Middle frontal gyrus (tissue), 1 donor: Measurements from ENCODE around the gene ARPIN.
"Not testable (repeated sequence)": the region's sequence is repeated elsewhere in the genome, so short reads cannot be mapped to it uniquely, and the experiment has no call there.

Experiments used
- DNase-seq: peaks from one replicate; pipeline ENCODE4 v3.0.0-alpha.2; 2015; ENCODE audit warnings: low spot score; ENCODE audit errors: extremely low spot score

The ARPIN gene

GRCh38 chr15:89878323-89878722 is 34.4 kb downstream of the ARPIN start:
- DNase-seq: no peak

- no peak for DNase-seq
These were observed 35.7 kb downstream of the ARPIN start for GRCh38 chr15:89877083-89877425.

DNA sequence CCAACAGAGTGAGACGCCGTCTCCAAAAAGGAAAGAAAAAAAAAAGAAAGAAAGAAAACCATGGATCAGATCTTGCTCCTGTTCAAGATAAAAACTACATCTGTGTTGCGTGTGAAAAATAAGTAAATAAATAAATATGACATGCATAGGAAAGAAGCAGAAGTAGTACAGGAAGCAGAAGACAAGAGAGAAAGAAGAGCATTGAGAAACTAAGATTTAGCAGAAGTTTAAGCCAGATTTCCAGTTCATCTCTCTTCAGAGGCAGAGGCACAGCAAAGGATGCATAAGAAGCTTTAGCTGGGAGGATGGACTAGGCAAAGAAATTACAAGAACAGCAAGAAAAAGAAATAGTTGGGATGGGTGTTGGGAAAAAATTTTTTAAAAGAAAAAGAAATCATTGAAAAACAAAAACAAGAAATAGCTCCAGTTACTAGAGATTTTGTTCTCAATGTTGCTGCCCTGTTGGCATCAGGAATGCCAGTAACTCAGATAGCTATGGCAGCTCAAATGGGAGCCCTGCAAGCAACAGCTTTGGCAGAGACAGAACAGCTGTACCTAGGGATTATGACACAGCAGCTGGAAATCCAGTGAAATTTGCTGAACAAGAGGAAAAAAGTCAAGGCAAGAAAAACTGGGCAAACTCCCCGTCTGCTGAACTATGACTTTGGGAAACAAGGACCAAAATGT is 36.2 kb downstream of the ARPIN start:
- DNase-seq: no peak

- DNase-seq: no peak
These were observed 37.0 kb downstream of the ARPIN start for GRCh38 chr15:89875741-89876140.

DNA sequence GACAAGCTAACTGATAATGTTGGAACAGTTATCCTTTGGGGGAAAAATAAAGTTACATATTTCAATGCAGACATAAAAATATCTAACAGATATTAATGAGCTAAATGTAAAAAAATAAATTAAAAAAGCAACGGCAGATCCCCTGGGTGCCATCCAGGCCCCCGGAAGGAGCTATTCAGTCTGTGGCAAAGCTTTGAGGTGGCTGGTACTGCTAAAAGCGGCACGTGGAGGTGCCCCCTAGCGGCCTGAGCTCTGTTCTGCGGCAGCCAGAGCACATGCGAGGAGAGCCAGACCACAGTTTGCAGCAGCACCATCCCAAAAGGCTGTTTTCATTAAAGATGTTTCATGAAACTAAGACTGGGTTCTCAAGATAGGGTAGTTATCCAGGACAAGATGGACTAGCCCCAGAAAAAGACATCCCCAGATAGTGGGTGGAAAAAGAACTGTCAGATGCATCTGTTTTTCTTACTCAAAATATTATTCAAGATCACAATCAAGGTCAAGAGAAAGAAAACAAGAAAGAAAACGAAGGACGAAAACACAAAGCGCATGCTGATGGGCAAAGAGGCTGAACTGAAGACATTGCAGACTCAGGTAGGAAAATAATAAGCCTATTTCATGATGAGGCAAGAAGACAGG is 37.7 kb downstream of the ARPIN start:
- DNase-seq: peak; percentile 68

DNA sequence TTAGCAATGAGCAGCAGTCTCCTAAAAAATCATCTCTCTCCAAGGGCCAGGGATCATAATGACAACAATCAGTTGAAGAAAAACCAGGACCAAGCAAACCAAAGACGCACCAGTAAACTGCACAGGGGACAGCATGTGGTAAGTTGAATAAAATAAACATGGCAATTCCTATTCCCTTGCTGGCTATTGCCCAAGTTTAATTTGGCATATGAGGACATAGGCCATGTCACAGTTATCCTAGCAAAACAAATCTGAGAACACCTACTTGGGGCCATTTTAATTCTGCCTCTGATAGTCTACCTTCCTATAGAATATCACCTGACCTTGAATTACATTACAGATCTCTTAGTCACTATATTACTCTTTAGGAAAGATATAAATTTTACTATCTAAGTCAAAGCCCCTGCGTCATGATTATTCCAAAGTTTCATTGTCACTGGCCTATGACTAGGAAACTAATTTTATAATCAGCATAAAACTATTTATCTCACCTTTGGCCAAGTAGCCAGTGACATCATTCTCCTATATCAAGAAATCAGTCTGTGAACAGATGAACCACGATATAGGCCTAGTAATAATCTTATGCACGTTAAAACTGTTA is 42.0 kb downstream of the ARPIN start:
- DNase-seq: no peak

- DNase-seq: no peak
These were observed 42.7 kb downstream of the ARPIN start for GRCh38 chr15:89870006-89870405.

DNA sequence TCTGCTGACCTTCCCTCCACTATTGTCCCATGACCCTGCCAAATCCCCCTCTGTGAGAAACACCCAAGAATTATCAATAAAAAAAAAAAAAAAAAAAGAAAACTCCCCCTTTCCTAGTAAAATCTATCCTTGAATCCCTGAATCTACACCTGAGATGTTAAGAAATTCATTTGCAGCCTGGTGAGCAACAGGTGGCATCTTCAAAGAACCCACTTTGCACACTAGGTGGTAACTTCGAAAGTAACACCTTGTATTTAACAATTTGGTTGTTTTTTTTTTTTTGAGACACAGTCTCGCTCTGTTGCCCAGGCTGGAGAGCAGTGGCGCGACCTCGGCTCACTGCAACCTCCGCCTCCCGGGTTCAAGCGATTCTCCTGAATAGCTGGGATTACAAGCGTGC is 43.3 kb downstream of the ARPIN start:
- DNase-seq: not testable (repeated sequence)

- DNase-seq: no peak
These were observed 47.6 kb downstream of the ARPIN start for GRCh38 chr15:89864958-89865739.

DNA sequence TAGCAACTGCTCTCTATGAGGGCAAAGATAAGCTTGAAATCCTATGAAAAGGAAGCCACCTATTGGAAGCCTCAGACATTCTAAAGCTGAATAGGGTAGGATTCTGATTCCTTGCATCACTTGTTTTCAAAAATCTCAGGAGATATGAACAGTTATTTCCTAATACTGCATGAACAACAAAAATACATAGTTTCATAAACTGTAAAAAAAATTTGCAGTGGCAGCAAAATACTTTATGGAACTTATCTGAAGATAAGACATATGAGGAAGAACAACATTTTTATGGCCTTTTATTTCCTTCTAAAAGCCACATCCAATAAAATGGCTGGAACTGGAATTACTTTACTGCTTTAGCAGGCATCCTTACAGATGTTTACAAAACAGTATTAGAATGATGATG is 48.8 kb downstream of the ARPIN start:
- DNase-seq: no peak

DNA sequence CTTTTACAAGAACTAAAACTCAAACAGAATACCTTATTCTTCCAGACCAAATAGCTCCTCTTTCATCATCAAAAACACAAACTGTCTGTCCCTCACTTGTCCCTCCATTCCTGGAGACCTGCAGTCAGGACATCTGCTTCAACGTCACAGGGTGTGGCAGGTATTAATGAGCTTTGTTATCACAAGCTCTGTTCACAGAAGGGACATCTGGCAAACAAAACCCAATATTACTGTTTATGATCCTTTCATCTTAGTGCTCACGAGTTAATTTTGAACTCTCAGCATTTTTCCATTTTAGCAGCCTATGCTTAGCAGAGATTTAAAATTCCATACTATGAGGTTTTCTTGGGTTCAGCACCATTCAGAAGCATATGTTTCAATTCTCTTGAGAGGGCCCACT is 51.9 kb downstream of the ARPIN start:
- DNase-seq: no peak

DNA sequence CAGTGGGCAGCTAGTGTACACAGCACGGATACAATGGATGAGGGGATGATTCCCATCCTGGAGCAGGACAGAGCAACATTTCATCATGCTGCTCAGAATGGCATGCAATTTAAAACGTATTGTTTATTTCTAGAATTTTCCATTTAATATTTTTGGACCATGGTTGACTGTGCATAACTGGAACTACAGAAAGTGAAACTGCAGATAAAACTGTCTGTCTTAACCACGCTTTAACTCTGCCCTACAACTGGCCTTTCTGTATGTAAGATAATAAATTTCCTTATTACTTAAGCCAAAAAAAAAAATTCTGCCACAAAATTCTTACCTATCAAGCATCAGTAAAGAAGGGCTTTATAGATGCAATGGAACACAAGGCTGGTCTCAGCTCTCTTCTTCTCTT is 52.3 kb downstream of the ARPIN start:
- DNase-seq: no peak

- DNase-seq: no peak
These were observed 53.9 kb downstream of the ARPIN start for GRCh38 chr15:89858661-89859458.

- no peak for DNase-seq
These were observed 55.1 kb downstream of the ARPIN start for GRCh38 chr15:89857673-89858072.

- no peak for DNase-seq
These were observed 56.8 kb downstream of the ARPIN start for GRCh38 chr15:89855948-89856347.

DNA sequence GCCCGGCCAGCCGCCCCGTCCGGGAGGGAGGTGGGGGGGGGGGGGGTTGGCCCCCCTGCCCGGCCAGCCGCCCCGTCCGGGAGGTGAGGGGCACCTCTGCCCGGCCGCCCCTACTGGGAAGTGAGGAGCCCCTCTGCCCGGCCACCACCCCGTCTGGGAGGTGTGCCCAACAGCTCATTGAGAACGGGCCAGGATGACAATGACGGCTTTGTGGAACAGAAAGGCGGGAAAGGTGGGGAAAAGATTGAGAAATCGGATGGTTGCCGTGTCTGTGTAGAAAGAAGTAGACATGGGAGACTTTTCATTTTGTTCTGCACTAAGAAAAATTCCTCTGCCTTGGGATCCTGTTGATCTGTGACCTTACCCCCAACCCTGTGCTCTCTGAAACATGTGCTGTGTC is 57.9 kb downstream of the ARPIN start:
- not testable (repeated sequence) for DNase-seq

- DNase-seq: no peak
These were observed 60.3 kb downstream of the ARPIN start for GRCh38 chr15:89852342-89852995.

- no peak for DNase-seq
These were observed 60.9 kb downstream of the ARPIN start for GRCh38 chr15:89851673-89852341.

GRCh38 chr15:89848970-89849292 is 63.8 kb downstream of the ARPIN start:
- no peak for DNase-seq

- no peak for DNase-seq
These were observed 65.7 kb downstream of the ARPIN start for GRCh38 chr15:89847101-89847500.
